H1 (cell line): ENCODE results near the gene PPP1R13B. TPM values are rescaled to one million over a fixed set of nuclear protein-coding genes. Genes with fewer than 3 reads are reported as not detected.

Experiments used
- ATF2 ChIP-seq: IDR thresholded peaks from 2 replicates; pipeline ENCODE4 v1.6.1; 2012; ENCODE audit warnings: low read length, inconsistent platforms
- RNF2 ChIP-seq: fragments of 200-900, 300-1000 bp; sonication (generic); IDR thresholded peaks from 2 replicates; pipeline ENCODE4 v1.7.1; 2016; ENCODE audit warnings: borderline replicate concordance, low read depth, mild to moderate bottlenecking, antibody characterized with exemption, low read length; ENCODE audit not compliant: poor library complexity, severe bottlenecking; ENCODE audit errors: missing control alignments
- SAP30 ChIP-seq: fragments of 300-600 bp; sonication (generic); IDR thresholded peaks from 2 replicates; pipeline ENCODE4 v1.7.1; 2012; ENCODE audit warnings: low read length, moderate library complexity, mild to moderate bottlenecking, inconsistent platforms; ENCODE audit not compliant: insufficient read depth, insufficient replicate concordance
- polyA plus RNA-seq, 7 experiments: library from polyadenylated mRNA; depleted of rRNA in 3 of 7; stranded (reverse) in 5 of 7; unstranded in 2 of 7; fragments of >200 nt in 5 of 7; fragments of 200-250 nt in 2 of 7; gene quantifications; 1 replicate in 5 of 7; 2 replicates in 1 of 7; 4 replicates in 1 of 7; pipeline versions ENCODE4 v1.2.1 to v1.2.3, GENCODE V29; 2011 to 2013; ENCODE audit warnings: missing spikeins in 2 of 7, mixed read lengths in 2 of 7
- total RNA-seq: library from RNA; stranded (reverse); fragmentation: NEBNext Ultra II Directional; extraction: Animal tissue kit (Norgen Biotek cat#: 25700); gene quantifications from 2 replicates; pipeline ENCODE4 v1.2.1, GENCODE V29; 2021

The PPP1R13B gene
- total and polyA plus RNA-seq, 2 of the 8 experiments (the other 6 are each of a cell fraction or from before 2014, with no cell fraction given): 2.6 to 8.9 TPM

DNA sequence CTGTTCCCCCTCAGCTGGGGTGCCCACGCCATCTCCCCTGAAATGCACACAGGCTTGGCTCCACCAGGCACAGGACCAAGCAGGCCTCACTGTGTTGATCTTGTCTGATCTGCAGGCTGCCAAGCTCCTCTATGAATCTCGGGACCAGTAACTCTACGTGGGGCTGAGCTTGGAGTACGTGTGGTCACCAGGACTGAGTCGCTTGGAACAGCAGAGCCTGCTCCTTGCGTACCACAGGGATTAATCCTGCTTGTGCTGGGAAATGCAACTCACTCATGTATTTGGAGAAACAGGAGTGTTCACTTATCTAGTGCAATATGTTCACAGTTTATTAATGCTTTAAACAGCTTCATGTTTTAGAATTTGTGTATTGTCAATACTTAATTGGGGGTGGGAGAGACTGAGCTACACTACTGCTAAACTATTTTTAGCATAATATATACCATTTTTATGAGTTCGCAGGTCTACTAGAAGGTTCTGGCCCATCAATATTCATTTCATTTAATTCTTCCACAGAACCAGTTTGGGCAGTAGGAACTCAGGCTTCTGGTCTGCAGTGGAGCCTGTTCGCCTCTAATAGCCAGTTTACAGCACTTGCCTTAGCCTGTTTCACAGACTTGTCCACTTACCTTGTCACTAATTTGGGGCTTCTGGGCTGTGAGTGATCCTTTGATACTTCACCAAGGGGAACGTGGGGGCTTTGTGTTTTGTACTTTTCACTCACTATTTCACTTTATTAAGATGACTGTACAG is 114.3 kb downstream of the PPP1R13B start (continued):
- TF ChIP-seq RNF2 (no peak), ATF2 (no peak), SAP30 (no peak)
- TF ChIP-seq, all 59 proteins: peak for 0
